Jurkat, Clone E6-1 (cell line): ENCODE results near the gene DIS3L2. TPM values are rescaled to one million over a fixed set of nuclear protein-coding genes. Genes with fewer than 3 reads are reported as not detected.

Experiments used
- DNase-seq: peaks from one replicate; pipeline ENCODE4 v3.0.0-alpha.2; 2011; ENCODE audit warnings: low read depth, low spot score
- H3K4me3 ChIP-seq: 2 replicates; pipeline ENCODE4 v1.5.1; 2011; ENCODE audit warnings: mild to moderate bottlenecking, low read length, control low read depth, moderate library complexity
- polyA plus RNA-seq: library from polyadenylated mRNA; unstranded; fragments of >200 nt; gene quantifications from one replicate; pipeline ENCODE4 v1.2.1, GENCODE V29; 2012; ENCODE audit warnings: missing spikeins; ENCODE audit not compliant: insufficient read length, insufficient read depth

DIS3L2 gene
- 14.4 TPM for polyA plus RNA-seq

GRCh38 chr2:231961349-231962166 lies at the start of gene DIS3L2:
Gene DIS3L2, plus strand, starts transcription at chr2:231961713. Its CDS starts 53,215 bp downstream, at chr2:232014928.
- DNase-seq: peak; percentile 75
- peak within 1 kb of the TSS; percentile 94 for H3K4me3 ChIP-seq

- no peak overlapping the region for H3K4me3 ChIP-seq
- no peak for DNase-seq
Measured at GRCh38 chr2:231914077-231914690, 47.3 kb upstream of the DIS3L2 start.

GRCh38 chr2:231917280-231918066 lies 44.0 kb upstream of the DIS3L2 start:
- no peak for DNase-seq
- no peak overlapping the region for H3K4me3 ChIP-seq

GRCh38 chr2:231918501-231919330 lies 42.8 kb upstream of the DIS3L2 start:
- no peak overlapping the region for H3K4me3 ChIP-seq
- no peak for DNase-seq

DNA sequence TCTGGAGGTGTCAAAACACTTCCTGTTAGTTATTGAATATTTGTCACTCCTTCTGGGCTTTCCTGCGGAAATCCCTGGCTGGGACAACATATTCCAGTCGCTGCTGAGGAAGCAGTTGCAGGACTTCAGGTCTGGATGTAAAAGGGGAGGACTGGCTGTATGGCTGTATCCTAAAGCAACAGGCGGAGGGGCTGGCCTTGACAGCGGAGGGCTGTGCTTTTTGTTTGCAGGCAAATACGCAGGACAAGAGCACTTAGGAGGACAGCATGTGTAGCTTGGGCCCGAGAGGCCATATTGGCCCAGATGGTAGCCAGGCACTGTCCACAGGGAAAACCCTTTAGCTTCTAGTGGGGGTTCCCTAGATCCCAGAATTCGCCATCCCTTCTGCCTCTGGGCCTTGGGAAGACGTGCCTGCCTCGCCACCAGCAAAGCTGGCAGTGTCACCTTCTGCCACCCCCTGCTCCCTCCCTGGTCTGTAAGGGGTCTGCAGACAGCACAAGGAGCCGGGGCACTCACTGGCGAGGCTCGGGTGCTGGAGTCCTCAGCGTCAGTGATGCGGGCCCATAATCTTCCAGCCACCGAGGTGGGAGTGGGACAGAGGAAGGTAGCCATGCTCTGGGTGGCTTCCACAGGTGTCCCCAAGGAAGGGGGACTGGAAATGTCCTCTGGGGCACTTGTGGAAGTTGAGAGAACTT lies 42.0 kb upstream of the DIS3L2 start:
- H3K4me3 ChIP-seq: no peak overlapping the region
- DNase-seq: no peak

DNA sequence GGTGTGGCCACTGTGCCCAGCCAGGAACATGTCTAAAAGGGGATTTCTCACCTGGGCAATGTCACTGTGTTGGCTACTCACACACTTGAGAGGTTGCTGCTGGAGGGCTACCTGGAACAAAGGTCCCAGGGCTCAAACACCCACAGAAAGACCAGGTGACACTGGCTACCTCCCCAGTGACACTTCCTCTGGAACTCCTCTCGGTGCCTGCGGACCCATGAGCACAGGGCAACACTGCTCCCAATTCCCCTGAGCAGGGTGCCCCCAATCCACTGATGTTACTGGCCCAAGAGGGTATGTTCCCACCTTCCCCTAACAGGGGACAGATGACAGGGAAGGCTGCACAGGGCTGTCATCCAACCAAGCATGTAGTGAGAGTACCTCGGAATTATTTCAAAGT lies 41.1 kb upstream of the DIS3L2 start:
- H3K4me3 ChIP-seq: no peak overlapping the region
- DNase-seq: no peak

DNA sequence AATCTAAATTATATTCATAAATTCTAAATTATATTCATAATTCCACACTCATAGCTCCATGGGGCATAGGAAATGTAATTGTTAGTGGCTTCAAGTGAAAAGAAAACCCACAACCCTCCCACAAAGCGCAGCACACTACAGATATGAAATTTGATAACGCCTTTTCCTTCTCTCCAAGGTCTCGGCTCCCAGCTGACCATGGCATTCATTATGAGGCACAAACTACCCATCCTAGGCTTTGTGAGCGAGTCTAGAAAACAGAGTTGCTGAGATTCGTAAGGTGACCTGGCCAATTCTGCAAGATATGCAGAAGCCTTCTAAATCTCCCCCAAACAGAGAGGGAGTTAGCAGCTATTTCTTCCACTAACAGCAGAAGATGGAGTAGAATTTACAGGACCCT lies 40.7 kb upstream of the DIS3L2 start:
- no peak for DNase-seq
- no peak overlapping the region for H3K4me3 ChIP-seq

DNA sequence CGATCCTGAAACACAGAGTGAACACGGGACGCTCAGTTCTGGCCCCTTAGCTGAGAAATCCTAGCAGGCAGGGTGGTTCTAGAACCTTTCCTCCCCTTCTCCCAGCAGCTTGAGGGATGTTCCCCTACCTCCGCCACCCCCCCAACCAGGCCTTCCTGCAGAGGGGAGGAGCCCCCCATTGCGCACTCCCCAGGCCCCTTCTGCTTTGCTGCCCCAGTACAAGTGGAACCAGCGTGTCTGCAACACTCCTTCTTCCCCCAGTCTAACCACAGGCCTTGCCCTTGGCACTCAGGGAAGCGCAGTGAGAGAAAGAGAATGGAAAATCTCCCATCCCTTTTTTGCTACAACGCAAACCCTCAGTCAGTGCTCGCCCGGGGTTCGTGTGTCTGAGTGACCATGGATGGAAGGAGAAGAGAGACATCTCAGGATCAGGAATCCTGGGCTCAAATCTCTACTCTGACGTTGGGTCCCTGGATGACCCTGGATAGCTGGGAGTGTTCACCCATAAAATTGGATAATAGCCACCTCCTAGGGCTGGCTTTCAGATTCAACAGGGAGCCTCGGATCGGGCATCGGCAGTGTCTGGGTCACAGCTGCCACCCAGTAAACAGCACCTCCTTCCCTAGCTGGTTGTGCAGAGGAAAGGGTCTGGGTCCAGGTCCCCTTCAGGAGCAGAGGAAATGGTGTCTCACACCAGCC lies 39.1 kb upstream of the DIS3L2 start:
- DNase-seq: no peak
- no peak overlapping the region for H3K4me3 ChIP-seq

DNA sequence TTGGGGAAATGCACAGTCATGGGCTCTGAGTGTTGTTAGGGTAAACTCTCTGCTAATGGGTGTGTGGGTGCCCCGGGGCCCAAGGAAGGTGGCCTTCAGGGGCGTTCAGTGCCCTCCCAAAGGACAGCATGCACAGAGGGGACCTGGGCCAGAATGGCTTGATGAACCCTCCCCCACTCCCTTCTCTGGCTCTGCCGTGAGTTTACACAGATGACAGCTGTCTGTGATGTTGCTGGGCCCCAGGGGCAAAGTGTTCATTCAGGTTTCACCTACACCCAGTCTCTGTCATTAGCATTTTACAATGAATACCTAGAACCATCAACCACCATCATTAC lies 38.5 kb upstream of the DIS3L2 start:
- H3K4me3 ChIP-seq: no peak overlapping the region
- no peak for DNase-seq

DNA sequence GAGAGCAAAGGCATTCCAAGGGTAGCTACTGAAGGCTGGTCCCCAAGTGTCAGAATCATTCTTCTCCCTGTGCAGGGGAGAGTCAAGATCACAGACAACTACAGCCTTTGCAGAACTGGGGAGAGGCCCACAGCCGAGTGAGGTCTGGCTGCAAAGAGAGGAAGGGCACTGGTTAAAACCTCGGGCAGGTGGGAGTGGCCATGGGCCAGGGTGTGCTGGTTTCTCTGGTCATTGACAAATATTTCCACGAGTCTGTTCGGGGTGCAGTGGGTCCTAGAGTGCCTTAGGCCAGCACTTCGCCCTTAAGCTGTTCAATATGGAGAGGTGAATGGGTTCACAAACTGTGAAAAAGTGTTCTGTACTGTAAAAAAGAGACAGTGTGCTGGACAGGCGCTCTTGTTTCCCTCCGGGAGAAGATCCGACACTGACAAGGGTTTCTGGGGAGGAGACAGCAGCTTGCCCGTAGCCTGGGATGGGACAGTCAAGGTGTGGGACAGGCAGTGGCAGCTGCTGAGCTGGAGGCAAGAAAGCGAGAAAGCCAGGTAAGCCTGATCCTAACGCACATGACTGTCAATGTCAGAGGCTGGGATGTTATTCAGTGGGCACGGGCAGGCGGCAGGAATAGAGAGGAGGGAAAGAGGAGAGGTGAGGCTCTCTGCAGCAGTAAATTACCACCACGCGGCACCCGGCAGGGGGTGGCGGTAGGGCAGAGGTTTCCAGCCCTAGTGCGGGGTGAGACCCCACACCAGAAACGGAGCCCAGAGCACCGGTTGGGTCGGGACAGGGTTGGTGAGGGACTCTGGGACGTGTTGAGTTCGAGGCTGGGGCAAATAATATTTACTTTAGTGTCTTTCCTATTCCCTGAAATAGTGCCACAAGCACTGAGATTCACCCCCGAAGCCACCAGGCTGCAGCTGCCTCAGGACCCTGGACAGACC lies 37.3 kb upstream of the DIS3L2 start:
- H3K4me3 ChIP-seq: no peak overlapping the region
- DNase-seq: no peak

DNA sequence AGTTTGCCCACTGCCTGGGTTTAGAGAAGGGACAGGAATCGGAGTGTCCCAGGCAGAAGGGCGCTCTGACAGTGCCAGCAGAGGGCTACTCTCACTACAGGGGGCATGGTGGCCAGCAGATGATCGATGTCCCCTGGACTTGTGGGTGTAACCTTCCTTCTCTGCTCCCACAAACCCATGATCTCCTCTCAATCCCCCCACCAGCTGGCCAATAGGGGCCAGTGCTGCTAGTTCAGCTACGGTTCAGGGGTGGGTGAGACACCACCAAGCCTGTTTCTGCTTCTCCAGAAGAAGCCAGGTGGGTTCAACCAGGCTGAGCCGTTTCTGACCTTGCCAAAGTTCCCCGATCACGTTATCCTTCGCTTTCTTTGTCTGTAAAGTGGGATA lies 36.6 kb upstream of the DIS3L2 start:
- no peak overlapping the region for H3K4me3 ChIP-seq
- DNase-seq: no peak

DNA sequence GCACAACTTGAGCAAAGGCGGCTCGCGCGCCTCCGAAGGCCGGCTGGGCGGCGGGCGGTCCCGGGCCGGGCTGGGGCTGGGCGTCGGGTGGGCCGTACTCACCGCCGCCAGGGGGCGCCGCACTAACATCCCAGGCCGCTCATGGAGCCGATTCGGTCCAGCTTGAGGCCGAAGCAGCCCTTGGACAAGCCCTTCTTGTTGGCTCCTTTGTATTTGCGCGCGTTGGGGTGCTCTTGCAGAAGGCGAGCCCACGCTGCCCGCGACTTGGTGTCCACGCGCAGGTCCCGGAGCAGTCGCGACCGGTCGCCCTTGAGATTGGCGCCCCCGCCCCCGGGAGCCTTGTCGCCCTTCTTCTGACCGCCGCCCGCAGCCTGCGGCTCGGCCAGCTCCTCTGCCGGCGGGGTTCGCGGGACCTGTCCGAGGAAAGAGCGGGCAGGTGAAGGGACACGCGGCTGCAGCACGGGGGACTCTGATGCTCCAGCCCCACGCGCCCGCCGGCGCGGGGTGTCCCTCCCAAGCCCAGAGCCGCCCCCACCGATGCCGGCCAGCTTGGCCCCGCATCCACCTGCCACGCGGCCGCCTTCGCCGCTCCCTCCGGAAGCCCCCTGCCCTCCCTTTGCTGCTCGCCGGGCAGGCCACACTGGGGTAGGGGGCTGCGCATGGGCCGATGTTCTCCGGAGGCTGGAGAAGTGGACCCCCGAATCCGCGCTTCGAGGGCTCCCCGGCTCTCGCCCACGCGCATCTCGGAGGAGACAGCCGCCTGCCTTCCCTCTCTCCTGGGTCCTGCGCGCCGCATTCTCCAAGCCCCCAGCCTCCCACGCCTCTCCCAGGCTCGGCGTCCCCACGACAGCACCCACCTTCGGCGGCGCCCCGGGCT lies 36.0 kb upstream of the DIS3L2 start:
- H3K4me3 ChIP-seq: peak overlapping the region; percentile 50
- no peak for DNase-seq

DNA sequence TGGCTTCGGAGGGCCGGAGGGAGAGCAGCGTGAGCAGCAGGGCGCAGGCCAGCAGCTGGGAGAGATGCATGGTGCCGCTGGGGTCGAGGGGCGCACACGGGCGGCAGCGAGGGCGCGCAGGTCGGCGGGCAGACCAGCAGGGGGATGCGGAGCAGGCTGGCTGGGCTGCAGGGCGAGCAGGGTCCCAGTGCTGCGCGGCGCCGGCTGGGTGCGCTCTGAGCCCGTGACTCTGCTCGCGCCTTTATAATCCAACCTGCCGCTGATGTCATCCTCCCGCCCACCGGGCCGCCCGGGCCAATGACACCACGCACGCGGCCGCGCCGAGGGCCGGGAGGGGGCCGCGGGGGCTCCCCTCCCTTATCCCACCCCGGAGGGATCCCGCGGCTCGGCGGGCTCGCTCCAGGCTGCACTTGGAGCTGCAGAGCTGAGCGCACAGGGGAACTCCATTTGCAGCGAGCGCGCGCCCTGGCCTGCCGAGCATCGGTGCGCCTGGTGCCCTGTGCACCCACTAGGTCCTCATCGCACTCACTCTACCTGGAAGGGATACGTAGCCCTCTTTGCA lies 35.3 kb upstream of the DIS3L2 start, which contains the start of gene NPPC:
Gene NPPC (minus strand): TSS at position 217 of the 562 bp plus-strand sequence. CDS start 147 bp downstream, at position 70.
- peak within 1 kb of the TSS; percentile 50 for H3K4me3 ChIP-seq
- peak; percentile 71 for DNase-seq

DNA sequence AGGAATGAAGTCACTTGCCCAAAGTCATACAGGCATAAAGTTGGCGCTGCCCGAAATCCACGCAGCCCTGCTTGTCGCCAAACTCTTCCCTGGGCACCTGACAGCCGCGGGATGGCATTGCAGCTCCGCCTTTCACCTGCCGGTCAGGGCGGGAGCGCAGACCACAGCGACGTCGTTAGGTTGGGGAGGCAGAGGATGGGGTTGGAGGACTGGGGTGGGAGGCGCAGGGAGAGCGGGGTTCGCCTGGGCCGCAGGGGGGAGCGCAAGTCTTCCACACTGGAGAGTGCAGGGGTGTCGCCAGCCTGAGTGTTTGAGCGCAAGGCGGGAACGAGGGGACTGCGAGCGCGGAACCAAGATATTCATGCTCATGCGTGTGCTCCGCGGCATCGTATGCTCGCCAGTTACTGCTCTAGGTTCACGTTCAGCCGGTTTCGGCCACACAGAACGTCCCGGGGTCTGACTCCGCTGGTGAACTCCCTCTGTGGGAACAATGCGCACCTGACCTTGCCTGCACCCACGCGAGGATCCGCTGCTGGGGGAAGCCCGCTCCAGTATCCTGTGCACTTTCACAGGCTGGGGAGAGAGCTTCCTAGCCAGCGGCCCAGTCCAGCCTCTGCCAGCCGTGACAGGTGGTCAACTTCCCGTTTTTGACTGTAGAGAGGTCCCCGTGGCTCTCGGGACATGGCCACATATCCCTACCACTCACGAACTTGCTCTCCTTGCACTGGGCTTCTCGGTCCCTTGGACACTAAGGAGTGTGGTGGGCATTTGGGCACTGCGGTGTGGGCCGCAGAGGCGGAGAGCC lies 34.5 kb upstream of the DIS3L2 start:
- no peak for DNase-seq
- peak overlapping the region; percentile 50 for H3K4me3 ChIP-seq

DNA sequence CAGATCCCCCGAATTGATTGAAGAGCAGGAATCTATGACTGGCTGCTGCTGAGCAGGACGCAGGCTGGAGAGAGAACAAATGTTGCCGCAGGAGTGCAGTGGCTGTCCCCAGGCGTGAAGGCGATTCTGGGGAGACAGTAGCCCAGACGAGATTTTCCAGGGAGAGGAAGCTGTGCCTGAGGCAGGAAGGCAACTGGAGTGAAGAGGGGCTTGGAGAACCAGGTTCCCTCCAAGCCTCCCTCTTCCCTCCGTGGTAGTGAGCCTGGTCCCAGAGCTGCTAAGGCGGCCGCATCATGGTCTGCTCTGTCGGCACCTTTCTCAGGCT lies 34.0 kb upstream of the DIS3L2 start:
- DNase-seq: no peak
- H3K4me3 ChIP-seq: no peak overlapping the region
